GM12801 (cell line): ENCODE data around the gene USP32.

Experiments
- CTCF ChIP-seq: IDR thresholded peaks from one replicate; pipeline ENCODE4 v1.5.1; 2011; ENCODE audit warnings: control low read depth; ENCODE audit not compliant: insufficient read length; ENCODE audit errors: extremely low read depth

USP32 gene

DNA sequence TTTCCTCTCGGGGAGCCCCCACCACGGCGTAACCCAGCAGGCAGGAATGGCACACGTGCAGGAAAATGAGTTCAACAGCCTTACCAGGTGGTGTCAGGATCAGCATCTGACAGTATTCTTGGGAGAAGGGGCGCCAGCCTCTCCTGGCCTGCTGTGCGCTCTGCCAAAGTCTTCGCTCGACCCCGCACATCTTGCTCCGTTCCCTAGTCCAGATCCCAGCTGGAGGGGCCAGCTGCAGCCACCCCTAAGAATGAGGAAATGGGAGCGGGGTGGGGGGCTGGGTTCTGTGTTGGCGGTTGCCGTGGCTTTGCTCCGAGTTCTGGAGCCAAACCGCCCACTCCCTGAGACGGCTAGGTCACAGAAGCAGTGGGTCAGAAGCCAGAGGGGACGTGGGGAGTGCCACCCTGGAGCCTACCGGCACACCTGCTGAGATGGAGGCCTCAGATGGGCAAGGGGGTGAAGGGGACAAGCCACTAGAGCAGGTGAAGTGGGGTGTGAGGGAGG lies 30.3 kb upstream of the USP32 start, which contains the start of gene CHCT1:
CHCT1 (plus strand) TSS at position 328 of the 504 bp plus-strand sequence; CDS start at position 432, 104 bp downstream.
- no peak for TF ChIP-seq CTCF

DNA sequence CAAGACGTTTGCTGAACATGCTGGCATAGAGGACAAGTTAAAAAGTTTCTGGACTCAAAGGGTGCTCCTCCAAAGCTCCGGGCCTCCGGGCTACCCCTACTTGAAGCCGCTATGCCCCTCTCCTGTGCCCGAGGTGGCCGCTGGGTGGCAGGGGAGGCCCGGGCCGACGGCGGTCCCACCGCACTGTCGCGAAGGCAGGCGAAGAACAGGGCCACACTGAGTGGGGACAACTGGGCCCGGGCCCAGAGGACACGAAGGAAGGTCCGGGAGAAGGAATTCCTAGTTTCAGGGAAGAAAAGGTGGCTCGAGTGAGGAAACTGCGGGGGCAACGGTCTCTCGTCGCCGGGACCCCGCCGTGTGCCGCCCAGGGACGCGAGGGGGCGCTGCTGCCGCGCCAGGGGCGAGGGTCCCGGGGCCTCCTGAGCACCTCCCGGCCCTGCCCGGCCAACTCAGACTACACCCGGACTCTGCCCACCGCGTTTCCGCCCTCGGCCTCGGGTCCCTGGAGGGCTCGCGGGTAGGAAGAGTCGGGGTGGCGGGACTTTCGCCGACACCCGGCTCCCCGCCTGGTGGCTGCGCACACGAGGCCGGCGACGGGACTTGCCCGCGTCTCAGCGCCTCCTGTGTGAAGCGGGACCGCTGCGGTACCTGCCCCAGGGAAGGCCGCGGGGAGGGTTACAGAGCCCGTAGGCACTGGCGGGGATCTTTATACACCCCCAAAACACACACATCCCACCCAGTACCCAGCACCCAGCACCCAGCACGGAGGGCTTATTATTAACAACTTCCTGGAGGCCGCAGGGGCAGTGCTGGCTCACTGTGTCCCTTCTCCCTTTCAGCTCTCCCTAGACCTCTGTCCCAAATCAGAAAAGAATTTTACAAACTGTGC lies 29.6 kb upstream of the USP32 start:
- TF ChIP-seq CTCF = no peak

DNA sequence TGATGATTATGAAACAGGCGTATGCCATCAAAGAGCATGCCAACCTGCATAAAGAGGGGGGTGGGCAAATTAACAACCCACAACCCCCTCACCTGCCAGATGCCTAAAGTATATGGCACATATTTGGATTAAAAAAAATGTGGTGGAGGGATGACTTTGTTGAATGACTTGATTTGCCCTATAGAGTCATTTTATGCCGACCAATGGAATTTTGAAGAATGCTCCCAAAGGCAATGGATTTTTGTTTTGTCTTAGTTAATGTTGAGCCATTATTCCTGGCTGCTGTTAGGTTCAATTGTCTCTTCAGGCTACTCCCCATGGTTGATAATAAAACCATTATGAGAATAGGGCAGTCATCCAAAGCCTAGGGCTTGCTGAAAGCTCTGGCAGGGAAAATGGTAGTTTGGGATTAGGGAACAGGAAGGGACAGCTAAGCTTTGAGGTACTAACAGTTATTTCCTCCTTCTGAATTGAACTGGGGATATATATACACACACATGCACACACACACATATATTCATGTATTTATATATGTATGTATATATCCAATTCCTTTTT lies 24.5 kb upstream of the USP32 start:
- TF ChIP-seq CTCF = no peak

DNA sequence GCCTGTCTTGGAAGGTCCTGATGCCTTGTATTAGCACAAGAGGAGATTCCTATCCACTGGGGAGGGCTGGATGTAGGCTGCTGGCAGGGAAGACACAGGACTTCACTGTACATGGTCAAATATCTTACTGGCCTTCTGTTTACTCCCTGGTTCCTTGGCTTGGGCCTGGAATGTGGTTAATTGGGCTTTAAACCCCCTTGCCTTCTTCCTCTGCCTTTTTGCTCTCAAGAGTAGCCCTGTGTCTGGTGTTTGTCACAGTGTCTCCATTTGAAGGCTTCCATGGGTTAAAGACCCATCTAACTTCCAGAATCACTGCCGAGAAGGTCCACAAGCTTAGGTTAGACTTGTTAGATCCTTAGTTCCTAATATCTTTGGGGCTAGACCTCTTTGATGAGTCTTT lies 23.2 kb upstream of the USP32 start:
- no peak for TF ChIP-seq CTCF

DNA sequence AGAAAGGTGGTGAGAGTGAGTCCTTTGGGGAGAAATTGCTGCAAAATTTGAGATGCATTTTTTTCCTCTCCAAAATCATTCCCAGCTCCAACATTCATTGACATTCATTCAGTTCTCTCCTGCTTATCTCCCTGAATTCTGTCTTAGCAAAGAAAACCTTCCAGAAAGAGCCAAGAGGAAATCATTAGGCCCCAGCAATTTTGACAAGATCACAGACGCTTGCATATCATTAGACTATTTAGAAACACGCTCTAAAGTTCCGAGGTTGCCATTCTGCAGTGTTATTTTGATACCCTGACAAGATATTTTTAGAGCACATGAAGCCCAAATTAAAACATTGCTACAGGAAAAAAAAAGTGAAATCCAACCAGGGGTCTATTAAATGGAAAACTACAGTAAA lies 20.8 kb upstream of the USP32 start:
- no peak for TF ChIP-seq CTCF

- no peak for TF ChIP-seq CTCF
Observed at GRCh38 chr17:60410001-60410400, 18.1 kb upstream of the USP32 start.

GRCh38 chr17:60406887-60407286 lies 15.0 kb upstream of the USP32 start:
- TF ChIP-seq CTCF = no peak
